ENCODE measurements around the gene C4orf36.

DNA sequence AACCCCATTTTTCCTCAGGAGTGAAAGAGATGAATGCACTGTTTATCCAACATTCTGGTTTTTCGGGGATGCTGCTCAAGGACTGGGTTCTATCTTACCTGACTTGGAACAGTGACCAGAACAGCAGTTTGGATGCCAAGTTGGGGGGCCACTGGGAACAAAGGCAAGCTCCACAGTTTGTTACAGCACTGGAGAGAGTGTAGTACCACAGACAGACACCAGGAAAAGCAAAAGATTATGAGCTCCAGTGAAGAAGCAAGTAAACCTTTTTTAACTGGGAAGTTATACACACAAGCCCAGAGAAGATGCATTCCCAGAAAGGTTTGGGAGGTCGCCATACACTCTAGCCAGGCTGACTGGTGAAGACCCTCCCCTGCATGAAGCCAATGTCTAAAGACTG is 13.6 kb downstream of the C4orf36 start:
- TF ChIP-seq CTCF (IDR thresholded peaks at IDR 0.05) (no peak), POLR2A (IDR thresholded peaks at IDR 0.05) (no peak), EP300 (IDR thresholded peaks at IDR 0.05) (no peak)

Data from ovary (tissue), 3 donors.